Right lobe of liver (tissue), 4 donors: Measurements from ENCODE around the gene GRIA4.

Experiments
- POLR2A ChIP-seq: fragments of 450-650 bp; IDR thresholded peaks from one replicate; pipeline ENCODE4 v1.6.1; 2017; ENCODE audit warnings: antibody characterized with exemption, mild to moderate bottlenecking
- TF ChIP-seq, protein P1 (sequence below), 4 donors: fragments of 200-600 bp in 3 of 4; fragments of 450-650 bp in 1 of 4; IDR thresholded peaks; one replicate each; pipeline versions ENCODE4 v1.5.1 to v1.8.0; 2016 to 2022; ENCODE audit warnings: antibody characterized with exemption in 4 of 4, mild to moderate bottlenecking in 2 of 4
- donor health status: DM: no; HTN: no; CAD: no.
- donor health status: DM: no; HTN: no; CAD: no.
- donor health status: DM: no; HTN: yes; CAD: no.

DNA sequence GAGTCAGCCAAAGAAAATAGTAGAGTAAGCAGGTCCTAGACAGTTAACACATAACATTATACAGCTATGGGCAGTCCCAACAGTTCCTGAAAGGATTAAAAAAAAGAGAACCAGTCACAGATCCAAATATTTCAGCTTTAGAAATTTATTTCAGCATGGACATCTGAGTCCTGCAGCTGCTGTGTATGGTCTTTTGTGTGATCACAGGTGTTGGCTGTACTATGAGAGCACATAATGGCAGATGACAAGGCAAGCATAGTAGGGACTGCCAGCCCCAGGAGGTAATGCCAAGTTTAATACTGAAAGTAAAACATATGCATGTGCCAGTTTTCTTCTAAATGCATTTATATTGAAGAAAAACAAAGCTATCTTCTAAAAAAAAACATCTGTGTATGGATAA lies 158.1 kb downstream of the GRIA4 start:
- TF ChIP-seq, protein P1, sequence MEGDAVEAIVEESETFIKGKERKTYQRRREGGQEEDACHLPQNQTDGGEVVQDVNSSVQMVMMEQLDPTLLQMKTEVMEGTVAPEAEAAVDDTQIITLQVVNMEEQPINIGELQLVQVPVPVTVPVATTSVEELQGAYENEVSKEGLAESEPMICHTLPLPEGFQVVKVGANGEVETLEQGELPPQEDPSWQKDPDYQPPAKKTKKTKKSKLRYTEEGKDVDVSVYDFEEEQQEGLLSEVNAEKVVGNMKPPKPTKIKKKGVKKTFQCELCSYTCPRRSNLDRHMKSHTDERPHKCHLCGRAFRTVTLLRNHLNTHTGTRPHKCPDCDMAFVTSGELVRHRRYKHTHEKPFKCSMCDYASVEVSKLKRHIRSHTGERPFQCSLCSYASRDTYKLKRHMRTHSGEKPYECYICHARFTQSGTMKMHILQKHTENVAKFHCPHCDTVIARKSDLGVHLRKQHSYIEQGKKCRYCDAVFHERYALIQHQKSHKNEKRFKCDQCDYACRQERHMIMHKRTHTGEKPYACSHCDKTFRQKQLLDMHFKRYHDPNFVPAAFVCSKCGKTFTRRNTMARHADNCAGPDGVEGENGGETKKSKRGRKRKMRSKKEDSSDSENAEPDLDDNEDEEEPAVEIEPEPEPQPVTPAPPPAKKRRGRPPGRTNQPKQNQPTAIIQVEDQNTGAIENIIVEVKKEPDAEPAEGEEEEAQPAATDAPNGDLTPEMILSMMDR (IDR thresholded peaks at IDR 0.05), result no peak
- no peak for TF ChIP-seq POLR2A
